NOMO-1 treated with dmso at 0.1 percent for 144 hours (cell line): ENCODE results near the gene PCNA.

ENCODE experiments used
- DNase-seq: peaks from one replicate; lab custom pipeline; 2025; ENCODE audit not compliant: unreplicated experiment; lab: John Stamatoyannopoulos, UW

Gene PCNA

DNA sequence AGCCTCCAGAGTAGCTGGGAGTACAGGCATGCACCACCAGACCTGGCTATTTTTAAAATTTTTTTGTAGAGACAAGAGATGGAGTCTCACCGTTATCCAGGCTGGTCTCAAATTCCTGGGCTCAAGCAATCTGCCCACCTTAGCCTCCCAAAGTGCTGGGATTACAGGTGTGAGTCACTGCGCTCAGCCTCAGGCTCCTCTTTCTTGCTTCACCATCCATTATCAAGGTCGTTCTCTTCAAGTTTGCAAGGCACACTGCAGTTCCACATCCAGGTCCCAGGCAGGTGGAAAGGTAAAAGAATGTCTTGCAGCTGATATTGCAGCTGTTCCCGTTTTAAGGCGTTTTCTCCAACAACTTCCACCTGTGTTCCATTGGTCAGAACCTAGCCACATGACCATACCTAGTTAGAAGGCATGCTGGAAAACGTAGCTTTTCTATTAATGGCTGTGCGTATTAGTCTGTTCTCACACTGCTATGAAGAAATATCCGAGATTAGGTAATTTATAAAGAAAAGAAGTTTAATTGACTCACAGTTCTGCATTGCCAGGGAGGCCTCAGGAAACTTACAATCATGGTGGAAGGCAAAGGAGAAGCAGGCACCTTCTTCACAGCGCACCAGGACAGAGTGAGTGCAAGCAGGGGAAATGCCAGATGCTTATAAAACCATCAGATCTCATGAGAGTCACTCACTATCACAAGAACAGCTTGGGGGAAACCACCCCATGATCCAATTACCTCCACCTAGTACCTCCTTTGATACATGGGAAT, 51.7 kb downstream of the PCNA start:
- no peak for DNase-seq

DNA sequence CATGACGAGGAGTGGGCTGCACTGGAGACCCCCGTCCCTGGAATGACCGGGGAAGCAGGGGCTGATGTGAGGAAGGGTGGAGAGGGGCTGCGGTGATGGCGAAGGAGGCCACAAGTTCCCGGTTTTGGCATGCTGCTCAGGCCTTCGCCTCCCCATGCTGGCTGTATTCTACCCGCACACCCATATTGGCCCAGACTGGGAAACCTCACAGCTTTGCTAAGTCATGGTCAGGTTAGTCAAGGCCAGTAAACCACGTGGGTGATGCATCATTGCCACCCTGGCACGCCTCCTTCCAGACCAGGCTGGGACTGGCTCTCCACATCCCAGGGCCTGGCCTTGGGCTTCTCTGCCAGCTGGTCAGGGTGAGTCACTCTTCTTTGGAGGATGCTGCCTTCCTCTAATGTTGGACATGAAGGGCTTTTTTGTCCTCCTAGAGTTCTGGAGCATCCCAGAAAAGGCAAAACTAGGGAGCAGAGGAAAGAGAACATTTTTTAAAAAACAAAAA, 53.8 kb downstream of the PCNA start:
- peak; percentile 53 for DNase-seq

DNA sequence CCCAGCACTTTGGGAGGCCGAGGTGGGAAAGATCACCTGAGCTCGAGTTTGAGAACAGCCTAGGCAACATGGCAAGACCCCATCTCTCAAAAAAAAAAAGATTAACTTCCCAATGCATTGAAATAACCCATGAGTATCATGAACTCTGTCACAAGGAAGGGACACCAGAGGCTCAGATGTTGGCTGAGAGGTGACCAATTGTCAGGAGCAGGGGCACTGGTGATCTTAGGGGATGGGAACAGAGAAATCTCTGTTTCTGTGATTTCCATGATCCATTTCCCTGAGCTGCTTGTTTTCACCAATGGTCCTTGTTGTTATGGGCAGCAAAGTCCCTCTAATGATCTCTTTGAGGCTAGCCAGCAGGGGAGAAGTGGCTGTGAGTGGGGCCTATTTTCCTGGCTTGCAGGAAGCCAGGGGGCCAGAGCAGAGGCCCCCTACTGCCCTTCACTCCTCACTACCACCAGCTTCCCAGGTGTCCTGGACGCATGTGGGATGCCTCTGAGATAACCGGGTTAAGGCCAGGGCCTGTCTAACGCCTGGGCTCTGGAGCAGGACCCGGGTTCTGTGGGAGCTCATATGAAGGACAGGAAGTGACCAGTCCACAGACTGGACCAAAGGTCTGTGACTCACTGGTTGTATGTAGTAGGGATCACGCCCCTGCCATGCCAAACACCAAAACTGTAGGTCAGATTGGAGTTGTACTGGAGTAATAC, 54.4 kb downstream of the PCNA start:
- DNase-seq: no peak
